IPS DF 4.7 (cell line): Measurements from ENCODE around the gene MEIOC.
"Not testable (repeated sequence)": the region's sequence is repeated elsewhere in the genome, so short reads cannot be mapped to it uniquely, and the experiment has no call there.

Source experiments
- DNase-seq: peaks from one replicate; pipeline ENCODE4 v3.0.0-alpha.2; 2013; ENCODE audit warnings: low spot score; ENCODE audit errors: extremely low read depth

Gene MEIOC

DNA sequence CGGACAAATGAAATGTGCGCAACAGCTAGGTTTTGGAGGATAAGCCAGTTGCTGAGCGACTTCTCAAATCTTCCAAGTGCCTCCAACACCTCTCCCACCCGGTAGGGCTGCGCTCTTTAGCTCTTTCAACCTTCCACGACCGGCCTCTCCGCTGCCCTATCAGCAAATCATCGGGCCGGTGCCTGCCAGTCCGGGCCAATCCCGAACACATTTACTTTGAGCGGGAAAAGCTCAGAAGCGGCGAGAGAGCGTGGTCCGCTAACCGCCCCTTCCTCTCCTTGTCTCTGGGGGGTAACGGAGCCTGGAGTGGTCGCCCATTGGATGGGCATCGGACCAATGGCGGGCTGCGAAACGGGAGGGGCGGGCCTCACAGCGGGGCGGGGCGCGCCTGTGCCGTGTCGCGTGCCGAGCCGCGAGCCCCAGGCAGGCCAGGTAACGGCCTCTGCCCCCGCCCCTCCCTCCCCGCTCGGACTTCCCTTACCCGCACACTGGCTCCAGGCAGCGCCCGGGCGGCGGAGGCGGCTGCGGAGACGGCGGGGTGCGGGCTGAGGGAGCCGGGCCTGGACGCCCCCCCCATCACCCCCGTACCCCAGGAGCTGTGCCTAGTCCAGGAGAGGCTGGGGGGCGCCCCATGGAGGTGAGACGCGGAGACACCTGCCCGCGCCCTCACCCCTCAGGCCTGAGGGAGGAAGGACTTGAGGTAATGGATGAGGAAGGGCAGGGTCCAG lies at the start of gene MEIOC:
MEIOC (plus strand) TSS at position 486 of the 728 bp plus-strand sequence; CDS start at position 632, 146 bp downstream.
- DNase-seq, result peak; percentile 44

DNA sequence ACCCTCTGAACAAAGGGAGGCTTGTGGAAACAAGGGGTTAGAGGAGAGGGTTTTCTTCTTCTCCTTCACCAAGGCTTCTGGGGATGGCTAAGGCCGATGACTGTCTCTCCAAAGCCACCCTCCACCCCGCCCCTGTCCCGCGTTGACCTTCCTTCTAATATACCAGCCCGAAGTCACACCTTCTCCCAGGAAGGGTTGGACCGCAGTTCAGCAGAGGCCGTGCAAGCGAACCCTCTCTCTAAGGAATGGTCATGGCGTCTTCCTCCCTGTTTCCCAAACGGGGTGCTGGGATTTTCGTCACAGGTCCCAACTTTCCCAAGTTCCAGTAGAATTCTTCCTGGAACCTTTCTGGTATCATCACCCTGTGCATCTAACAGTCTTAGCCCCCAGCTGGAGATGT lies 49.6 kb upstream of the MEIOC start:
- no peak for DNase-seq

DNA sequence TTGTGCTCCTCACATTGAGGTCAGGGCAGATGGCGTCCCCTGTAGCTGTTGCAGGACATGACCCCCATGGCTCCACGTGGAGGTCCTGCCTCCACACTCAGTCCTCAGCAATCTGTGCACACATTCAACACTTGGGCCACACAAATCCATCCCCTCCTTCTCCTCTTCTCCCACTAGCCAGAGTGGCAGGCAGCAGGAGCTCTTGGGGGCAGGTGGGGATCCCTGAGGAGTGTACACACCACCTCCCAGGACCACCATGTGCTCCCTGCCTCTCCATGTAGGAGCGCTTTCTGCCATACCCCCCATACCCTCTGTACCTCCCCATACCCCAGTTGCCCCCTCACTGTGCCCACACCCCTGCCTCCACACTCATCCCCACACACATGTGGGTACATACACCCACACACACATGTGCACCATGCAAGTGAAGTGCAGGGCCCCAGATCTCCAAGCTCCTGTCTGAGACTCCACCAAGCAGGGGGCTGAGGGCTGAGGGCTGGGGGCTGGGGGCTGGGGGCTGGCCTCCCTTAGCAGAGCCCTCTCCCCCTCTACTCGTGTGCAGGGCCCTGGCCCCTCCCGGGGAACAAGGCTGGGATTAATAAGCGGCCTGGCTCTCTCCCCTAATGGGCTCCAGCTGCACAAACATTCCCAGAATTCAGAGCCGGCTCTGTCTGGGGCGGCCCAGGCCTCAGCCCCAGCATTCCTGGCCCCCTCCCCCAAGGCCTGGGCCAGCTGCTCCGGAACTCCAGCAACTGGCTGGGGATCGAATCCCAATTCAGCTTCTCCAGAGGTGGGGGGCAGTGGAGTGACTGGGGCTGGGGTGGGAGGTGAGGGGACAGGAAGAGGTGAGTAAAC lies 48.2 kb upstream of the MEIOC start:
- DNase-seq, result no peak

GRCh38 chr17:44608727-44609435 lies 47.4 kb upstream of the MEIOC start:
- DNase-seq, result no peak

DNA sequence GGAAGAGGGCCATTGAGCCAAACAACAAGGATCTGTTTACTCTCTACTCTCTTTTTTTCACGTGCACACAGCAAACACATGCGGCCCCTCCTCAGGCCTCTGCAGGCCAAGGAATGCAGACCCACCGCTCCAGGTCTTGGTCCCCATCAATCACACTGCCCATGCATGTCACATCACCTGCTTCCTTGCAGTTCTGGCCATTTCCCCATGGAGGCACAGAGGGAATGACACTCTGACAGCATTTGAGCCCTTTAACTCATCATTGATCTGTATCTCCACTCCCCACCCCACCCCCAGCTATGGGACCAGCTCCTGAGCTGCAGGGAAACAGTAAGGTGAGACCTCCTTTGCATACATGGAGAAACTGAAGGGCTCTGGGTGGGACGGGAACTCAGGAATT lies 45.9 kb upstream of the MEIOC start:
- DNase-seq, result no peak

DNA sequence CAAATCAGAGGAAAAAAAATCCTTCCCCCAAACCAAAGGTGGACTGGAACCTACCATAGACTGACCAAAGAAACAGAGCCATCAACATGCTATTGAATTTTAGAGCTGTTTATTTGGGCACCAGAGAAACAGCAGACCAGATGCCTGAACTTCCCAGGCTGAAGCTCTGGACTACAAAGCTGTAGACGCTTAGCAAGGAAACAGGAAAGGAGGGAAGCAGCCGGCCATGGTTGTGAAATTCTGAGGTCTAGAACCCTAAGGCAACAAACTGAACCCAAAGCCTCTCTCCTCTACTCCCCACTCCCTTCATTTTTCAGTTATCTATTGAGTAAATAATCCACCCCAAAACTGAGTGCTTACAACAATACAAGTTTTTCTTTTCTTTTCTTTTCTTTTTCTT lies 45.4 kb upstream of the MEIOC start:
- no peak for DNase-seq

- no peak for DNase-seq
Measured at GRCh38 chr17:44614862-44615261, 41.4 kb upstream of the MEIOC start.

DNA sequence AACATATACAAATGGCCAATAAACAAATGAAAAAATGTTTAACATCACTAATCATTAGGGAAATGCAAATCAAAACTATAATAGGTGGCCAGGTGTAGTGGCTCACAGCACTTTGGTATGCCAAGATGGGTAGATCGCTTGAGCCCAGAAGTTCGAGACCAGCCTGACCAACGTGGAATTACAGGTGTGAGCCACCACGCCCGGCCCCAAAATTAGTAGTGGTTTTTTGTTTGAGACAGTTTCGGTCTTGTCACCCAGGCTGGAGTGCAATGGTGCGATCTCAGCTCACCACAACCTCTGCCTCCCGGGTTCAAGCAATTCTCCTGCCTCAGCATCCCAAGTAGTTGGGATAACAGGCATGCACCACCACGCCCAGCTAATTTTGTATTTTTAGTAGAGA lies 37.6 kb upstream of the MEIOC start:
- DNase-seq, result not testable (repeated sequence)

DNA sequence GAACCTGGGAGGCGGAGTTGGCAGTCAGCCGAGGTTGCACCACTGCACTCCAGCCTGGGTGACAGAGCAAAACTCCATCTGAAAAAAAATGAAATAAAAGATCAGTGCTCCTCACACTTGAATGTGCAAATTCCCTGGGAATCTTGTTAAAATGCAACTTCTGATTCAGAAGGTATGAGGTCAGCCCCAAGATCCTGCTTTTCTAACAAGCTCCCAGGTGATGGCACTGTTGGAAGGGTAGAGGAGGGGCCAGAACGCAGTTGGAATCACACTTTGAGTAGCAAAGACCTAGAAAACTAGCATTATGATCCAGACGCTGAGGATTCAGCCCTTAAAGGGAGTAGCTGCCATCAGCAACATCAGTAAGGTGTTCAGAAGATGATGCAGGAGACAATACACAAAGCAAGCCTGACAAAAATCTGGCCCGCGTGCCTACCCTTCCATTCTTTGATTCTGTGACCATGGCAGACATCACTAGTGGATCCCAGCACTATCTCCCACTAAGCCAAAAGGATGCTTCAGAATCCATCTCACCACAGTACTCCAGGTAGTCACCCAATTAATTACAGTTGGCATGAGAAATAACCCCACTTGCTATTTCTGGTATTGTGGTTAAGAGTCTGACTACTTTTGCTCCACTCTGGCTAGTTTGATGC lies 33.1 kb upstream of the MEIOC start:
- DNase-seq, result no peak

DNA sequence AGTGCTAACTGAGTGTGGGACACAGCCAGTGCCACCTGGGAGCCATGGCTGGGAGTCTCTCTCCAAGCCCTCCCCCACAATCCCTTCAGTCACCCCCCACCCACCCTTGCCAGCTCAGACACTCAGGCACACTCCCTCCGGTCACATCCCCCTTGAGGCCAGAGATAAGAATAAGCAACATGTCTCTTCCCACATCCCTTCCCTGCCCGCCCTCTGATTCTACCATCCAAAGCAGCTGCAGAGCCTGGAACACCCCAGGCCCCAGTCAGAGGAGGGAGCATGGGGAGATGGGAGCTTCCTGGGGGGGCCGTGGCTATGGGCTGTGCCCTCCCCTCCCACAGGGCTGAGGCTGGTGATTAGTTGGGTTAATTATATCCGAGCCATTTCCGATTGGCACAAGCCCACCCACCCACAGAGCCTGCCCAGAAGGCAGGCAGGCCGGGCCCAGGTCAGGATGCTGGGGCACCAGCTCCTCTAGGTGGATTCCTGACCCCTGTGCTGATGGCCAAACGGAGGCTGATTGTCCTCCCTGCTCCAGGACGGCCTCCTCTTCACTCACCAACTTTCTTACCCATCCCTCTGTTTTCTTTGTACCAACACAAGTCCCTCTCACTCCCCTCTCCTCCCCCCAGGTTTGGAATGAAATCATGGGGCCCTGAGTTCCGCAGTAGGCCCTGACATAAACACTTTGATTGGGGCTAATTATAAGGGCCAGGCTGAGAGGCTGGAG lies 28.6 kb upstream of the MEIOC start:
- no peak for DNase-seq

DNA sequence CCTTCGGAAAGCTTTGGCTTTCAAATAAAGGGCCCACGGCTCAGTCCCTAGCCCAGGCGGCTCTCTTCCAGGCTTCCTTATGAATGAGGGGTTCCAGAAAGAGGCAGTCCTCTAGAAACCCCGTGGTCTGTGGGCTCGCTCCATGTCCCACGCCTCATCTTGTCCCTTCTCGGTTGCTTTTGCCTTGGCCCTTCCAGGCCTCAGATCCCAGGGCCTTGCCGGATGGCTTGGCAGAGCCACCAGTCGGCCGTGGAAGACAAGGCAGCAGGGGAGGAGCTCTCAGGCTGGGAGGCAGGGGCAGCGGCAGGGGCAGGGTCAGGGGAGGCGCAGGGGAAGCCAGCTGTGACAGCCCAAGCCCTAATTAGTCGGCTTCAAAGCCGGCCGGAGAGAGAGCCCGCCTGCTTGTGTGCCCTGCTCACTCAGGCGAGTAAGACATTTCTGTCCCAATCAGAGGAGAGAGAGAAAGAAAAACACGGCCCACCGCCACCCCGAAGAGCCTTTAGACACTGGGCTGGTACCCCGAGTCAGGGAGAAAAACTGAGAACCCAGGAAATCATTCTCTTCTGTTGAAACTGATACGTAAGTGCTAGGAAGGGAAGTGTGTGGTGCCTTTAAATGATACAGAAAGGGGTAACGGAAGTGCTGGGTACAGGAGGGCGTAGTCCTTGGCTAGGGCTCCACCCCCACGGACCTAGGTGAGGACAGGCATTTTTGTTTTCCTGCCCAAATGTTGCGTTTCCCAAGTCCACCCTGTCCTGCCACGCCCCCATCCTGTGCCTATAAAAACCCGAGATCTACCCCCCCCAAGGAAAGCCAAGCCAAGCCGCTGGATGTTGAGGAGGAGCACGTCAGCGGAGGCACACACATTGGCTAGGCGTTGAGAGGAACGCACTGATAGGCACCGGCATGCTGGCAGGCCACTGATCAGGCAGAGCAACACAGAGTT lies 27.8 kb upstream of the MEIOC start:
- DNase-seq, result no peak

GRCh38 chr17:44629314-44629713 lies 27.0 kb upstream of the MEIOC start:
- DNase-seq, result no peak

DNA sequence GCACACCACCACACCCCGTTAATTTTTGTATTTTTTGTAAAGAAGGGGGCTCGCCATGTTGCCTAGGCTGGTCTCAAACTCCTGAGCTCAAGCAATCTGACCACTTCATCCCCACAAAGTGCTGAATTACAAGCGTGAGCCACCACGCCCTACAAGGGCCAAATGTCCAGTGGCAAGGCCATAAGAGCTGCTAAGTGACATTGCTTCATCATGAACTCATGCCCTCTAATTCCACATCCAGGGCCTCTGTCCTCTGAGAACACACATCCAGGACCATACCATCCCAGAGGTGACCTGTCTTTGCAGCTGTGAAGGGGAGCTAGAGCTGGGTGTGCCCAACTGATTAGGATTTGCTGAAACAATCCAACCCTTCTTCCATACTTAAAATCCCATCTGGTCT lies 25.6 kb upstream of the MEIOC start:
- DNase-seq, result no peak

DNA sequence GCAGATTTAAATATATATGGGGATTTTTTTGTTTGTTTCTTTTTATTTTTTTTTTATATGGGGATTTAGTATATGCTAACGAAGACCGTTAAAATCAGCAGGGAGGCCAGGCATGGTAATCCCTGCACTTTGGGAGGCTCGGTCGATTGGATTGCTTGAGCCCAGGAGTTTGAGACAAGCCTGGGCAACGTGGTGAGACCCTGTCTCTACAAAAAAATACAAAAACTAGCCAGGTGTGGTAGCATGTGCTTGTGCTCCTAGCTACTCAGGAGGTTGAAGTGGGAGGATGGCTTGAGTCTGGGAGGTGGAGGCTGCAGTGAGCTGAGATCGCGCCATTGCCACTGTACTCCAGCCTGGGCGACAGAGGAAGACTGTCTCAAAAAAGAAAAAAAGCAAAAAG lies 22.3 kb upstream of the MEIOC start:
- DNase-seq, result no peak

- not testable (repeated sequence) for DNase-seq
Measured at GRCh38 chr17:44634401-44634800, 21.9 kb upstream of the MEIOC start.

- no peak for DNase-seq
Measured at GRCh38 chr17:44636562-44636961, 19.7 kb upstream of the MEIOC start.

DNA sequence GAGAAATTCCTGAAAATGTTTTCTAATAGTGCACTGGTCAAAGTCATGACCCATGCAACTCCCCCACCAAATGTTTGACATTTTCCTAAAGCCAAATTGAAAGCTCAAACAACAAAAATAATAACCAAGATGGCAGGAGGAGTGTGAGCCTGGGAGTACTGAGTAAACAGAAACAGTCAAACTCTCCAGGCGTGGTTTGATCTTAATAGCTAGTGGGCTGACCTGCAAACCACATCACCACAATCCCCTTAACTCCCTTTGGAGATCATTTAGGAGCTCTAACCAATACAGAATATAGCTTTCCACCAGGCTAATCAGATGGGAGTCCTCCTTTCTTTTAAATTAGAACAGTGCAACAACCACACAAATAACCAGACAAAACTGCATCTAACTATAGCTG lies 19.2 kb upstream of the MEIOC start:
- no peak for DNase-seq

DNA sequence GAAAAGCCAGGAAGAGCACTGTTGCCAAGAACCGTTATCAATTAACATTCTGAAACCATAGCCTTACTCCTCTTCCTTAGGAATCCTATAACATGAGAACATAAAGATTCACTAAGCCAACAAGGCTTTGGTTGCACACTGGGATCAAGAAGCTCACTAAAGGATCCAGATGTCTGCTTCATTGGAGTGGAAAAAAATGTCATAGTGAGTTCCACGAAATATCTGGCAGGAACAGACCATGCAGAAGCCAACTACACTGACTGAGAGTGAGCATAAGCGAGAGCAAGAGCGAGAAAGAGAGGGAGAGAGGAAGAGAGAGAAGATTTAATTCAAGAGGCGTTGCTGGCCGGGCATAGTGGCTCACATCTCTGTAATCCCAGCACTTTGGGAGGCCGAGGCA lies 13.4 kb upstream of the MEIOC start:
- DNase-seq, result no peak

DNA sequence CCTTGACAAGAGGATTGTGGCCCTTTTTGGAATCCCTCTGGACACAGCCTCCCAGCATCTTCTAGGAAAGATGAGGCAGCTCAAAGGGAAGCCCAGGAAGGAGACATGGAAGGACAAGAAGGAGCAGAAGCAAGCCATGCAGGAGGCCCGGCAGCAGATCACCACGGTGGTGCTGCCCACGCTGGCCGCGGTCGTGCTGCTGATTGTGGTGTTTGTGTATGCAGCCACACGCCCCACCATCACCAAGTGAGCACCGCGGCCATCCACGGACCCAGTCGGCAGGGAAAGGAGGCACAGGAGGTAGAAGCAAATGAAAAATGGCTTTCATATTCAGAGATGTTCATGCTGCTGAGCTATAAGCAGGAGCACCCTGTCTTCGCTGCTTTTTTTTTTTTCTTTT lies 10.9 kb upstream of the MEIOC start:
- DNase-seq, result no peak

DNA sequence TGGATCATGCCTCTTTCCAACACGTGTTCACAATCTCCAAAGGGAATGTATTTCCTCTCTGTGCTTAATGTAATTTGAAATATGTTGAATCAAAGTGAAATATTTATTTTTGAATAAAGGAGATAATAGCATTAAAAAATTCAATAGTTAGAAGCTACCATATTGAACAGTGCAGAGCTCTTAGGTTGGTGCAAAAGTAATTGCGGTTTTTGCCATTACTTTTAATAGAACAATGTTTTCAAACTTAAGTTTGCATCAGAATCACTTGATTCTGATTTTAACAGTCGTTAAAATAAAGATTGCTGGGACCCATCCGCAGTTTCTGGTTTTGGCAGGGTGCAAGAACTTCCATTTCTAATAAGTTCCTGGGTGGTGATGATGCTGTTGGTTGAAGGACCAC lies 10.0 kb upstream of the MEIOC start:
- DNase-seq, result no peak
